Keratinocyte (primary cell): Measurements from ENCODE around the gene TNKS1BP1.

Source experiments
- EZH2 ChIP-seq: IDR thresholded peaks from one replicate; pipeline ENCODE4 v1.6.1; 2012; ENCODE audit warnings: inconsistent platforms, mild to moderate bottlenecking, low read length, moderate library complexity
- TF ChIP-seq, protein P1 (sequence below), 3 experiments: IDR thresholded peaks in 1 of 3; conservative IDR thresholded peaks in 1 of 3; optimal IDR thresholded peaks in 1 of 3; 2 replicates in 2 of 3; 3 replicates in 1 of 3; pipeline versions ENCODE3 to v1.5.1; 2011; ENCODE audit warnings: low read length in 3 of 3, mild to moderate bottlenecking in 3 of 3, moderate library complexity in 2 of 3, control low read depth in 1 of 3, inconsistent platforms in 1 of 3; ENCODE audit not compliant: insufficient read depth in 2 of 3; ENCODE audit errors: extremely low read depth in 1 of 3

DNA sequence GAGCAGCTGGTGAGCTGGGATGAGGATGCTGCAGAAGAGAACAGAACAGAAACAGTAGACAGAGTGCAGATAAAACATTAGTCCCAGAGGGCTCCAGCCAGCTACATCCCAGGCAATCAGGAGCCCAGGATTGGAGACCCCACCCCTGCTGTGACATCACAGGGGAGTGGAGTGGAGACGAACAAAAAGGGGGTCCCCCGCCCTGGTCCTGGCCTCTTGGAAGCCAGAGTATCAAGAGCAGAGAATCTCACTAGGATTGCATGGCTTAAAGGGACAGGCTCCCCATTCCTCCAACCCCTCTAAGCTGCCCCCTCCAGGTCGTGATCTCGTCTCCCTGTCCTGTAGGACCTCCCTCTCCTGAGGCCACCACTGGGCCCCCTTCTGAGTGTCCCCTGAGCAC lies 13.4 kb upstream of the TNKS1BP1 start, which contains the start of gene P2RX3:
- TF ChIP-seq, protein P1, sequence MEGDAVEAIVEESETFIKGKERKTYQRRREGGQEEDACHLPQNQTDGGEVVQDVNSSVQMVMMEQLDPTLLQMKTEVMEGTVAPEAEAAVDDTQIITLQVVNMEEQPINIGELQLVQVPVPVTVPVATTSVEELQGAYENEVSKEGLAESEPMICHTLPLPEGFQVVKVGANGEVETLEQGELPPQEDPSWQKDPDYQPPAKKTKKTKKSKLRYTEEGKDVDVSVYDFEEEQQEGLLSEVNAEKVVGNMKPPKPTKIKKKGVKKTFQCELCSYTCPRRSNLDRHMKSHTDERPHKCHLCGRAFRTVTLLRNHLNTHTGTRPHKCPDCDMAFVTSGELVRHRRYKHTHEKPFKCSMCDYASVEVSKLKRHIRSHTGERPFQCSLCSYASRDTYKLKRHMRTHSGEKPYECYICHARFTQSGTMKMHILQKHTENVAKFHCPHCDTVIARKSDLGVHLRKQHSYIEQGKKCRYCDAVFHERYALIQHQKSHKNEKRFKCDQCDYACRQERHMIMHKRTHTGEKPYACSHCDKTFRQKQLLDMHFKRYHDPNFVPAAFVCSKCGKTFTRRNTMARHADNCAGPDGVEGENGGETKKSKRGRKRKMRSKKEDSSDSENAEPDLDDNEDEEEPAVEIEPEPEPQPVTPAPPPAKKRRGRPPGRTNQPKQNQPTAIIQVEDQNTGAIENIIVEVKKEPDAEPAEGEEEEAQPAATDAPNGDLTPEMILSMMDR (optimal IDR thresholded peaks at IDR 0.05 in 1 of 3, IDR thresholded peaks at IDR 0.05 in 1 of 3, conservative IDR thresholded peaks at IDR 0.05 in 1 of 3; ENCODE audit: extremely low read depth in 1 of 3, insufficient read depth in 2 of 3, low read length in 3 of 3) = no peak
- TF ChIP-seq EZH2 = no peak
